RWPE2 (cell line): Measurements from ENCODE around the gene CIB4.
A peak's percentile ranks its signal among the peaks of the same experiment; 100 is the strongest.

Experiments
- ATAC-seq: fragments of 200-7000 bp; cut with Tn5 transposase; 3 replicates; pipeline ENCODE4 v1.9.1; 2021; ENCODE audit warnings: low read depth
- DNase-seq: peaks from one replicate; pipeline ENCODE4 v3.0.0-alpha.2; 2020; ENCODE audit warnings: low spot score
- H3K27ac ChIP-seq: fragments of 450-650 bp; 2 replicates; pipeline ENCODE4 v1.5.1; 2017; ENCODE audit warnings: mild to moderate bottlenecking; ENCODE audit not compliant: poor library complexity, severe bottlenecking
- H3K27me3 ChIP-seq: fragments of 250-450 bp; sonication (Bioruptor Pico); 2 replicates; pipeline ENCODE4 v1.5.1; 2021; ENCODE audit warnings: mild to moderate bottlenecking, moderate library complexity; ENCODE audit not compliant: insufficient read depth, poor library complexity, severe bottlenecking
- H3K36me3 ChIP-seq: fragments of 250-450 bp; sonication (Bioruptor Pico); 2 replicates; pipeline ENCODE4 v1.5.1; 2020; ENCODE audit warnings: low read depth, mild to moderate bottlenecking, moderate library complexity
- H3K4me1 ChIP-seq: fragments of 250-450 bp; sonication (Bioruptor Pico); 2 replicates; pipeline ENCODE4 v1.5.1; 2021; ENCODE audit warnings: mild to moderate bottlenecking, moderate library complexity; ENCODE audit not compliant: insufficient read depth, poor library complexity, severe bottlenecking
- H3K4me3 ChIP-seq: fragments of 250-450 bp; sonication (Bioruptor Pico); 2 replicates; pipeline ENCODE4 v1.5.1; 2021; ENCODE audit warnings: mild to moderate bottlenecking, moderate library complexity; ENCODE audit not compliant: severe bottlenecking
- H3K9me3 ChIP-seq: fragments of 250-450 bp; sonication (Bioruptor Pico); 2 replicates; pipeline ENCODE4 v1.5.1; 2021; ENCODE audit warnings: mild to moderate bottlenecking, moderate library complexity; ENCODE audit not compliant: severe bottlenecking
- CTCF ChIP-seq: fragments of 450-650 bp; IDR thresholded peaks from one replicate; pipeline ENCODE4 v1.5.1; 2017; ENCODE audit warnings: mild to moderate bottlenecking, moderate library complexity; ENCODE audit not compliant: poor library complexity, severe bottlenecking

The CIB4 gene

GRCh38 chr2:26580151-26580550 is 61.0 kb downstream of the CIB4 start:
- Histone ChIP-seq H3K27me3 (no peaks in the 10 kb centered on the region), H3K36me3 (no peaks in the 10 kb centered on the region), H3K4me3 (no peak overlapping the region), H3K27ac (no peak overlapping the region), H3K4me1 (no peaks in the 10 kb centered on the region), H3K9me3 (no peaks in the 10 kb centered on the region)
- no peak for TF ChIP-seq CTCF
- DNase-seq (no peak), ATAC-seq (no peak)

DNA sequence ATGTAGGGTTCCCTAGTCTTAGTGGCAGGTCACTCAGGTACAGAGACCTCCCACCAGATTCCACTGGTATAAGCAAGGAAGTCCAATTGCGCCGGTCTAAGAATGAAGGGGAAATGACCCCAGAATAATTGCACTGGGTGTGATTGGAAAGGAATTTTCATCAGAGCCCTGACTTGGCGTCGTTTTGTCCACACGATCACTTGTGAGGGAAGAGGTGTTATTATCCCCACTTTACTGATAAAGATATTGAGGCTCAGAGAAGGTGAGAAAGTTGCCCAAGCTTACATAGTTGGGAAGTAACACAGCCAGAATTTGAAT is 61.5 kb downstream of the CIB4 start:
- ATAC-seq (no peak), DNase-seq (no peak)
- Histone ChIP-seq H3K27ac (no peak overlapping the region), H3K27me3 (no peaks in the 10 kb centered on the region), H3K4me1 (no peaks in the 10 kb centered on the region), H3K36me3 (no peaks in the 10 kb centered on the region), H3K9me3 (no peaks in the 10 kb centered on the region), H3K4me3 (no peak overlapping the region)
- no peak for TF ChIP-seq CTCF

DNA sequence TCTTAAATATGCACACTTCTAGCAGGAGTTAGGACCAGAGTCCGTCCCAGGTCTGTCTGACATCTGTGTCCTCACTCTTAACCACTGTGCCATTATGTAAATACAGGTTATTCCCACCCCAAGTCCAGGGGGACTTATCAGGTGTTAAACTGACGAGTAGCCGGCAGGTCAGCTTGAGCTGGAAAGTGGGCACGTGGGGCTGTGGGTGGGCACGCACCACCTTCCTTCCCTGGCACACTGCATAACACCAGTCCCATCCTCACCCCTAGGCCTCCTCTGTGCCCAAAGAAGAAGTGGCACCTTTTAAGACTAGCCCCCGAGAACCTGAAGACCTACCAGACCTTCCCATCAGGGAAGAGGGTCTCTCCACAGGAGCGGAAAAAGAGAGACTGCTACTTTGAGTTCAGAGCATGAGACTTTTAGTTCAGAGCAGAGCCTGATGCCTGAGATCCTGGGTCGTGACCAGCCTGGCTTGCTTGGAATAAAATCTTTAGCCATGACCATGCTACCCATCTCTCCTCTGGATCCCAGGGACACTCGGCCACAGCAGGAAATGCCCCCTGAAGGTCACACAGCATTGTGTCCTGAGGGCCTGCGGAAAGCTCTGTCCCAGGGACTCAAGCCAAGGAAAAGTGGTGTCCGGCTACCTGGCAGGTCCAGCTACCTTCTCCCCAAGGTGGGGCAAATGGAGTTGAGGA is 62.0 kb downstream of the CIB4 start:
- DNase-seq, result peak; percentile 6
- TF ChIP-seq CTCF, result no peak
- H3K27me3 ChIP-seq, result no peaks in the 10 kb centered on the region

DNA sequence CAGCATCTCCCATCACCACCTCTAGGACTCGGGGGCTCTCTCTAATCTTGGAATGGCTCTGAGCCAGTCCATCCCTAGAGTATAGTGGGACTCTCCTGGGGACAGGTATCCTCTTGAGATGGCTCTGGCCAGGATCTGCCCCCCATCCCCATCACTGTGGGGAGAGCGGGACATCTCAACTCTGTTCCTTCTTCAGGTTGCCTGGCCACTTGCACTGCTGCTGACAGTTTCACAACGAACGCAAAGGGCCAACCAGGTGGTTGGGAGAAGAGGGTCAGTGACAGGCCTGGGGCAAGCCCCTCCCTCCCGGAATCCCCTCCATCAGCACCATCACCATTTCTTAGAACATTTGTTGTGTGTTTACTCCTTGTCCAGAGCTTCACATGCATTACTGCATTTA is 62.6 kb downstream of the CIB4 start:
- DNase-seq (peak; percentile 29), ATAC-seq (no peak)

More for the DNA sequence above, 62.0 kb downstream of the CIB4 start:
- no peak overlapping the region for H3K4me3 ChIP-seq
- H3K4me1 ChIP-seq, result no peaks in the 10 kb centered on the region
- no peaks in the 10 kb centered on the region for H3K36me3 ChIP-seq
- H3K27ac ChIP-seq, result no peak overlapping the region
- ATAC-seq, result no peak
- no peaks in the 10 kb centered on the region for H3K9me3 ChIP-seq

More for the DNA sequence above, 62.6 kb downstream of the CIB4 start:
- TF ChIP-seq CTCF, result no peak
- Histone ChIP-seq H3K27ac (no peak overlapping the region), H3K9me3 (no peaks in the 10 kb centered on the region), H3K4me1 (no peaks in the 10 kb centered on the region), H3K4me3 (no peak overlapping the region), H3K27me3 (no peaks in the 10 kb centered on the region), H3K36me3 (no peaks in the 10 kb centered on the region)
